Brain microvascular endothelial cell (primary cell): ENCODE measurements around the gene SLC4A2.

ENCODE experiments used
- DNase-seq: peaks from one replicate; pipeline ENCODE4 v3.0.0-alpha.2; 2020
- H3K27ac ChIP-seq: fragments of 250-450 bp; sonication (Bioruptor Pico); 2 replicates; pipeline ENCODE4 v1.5.1; 2020; ENCODE audit warnings: mild to moderate bottlenecking, moderate library complexity
- H3K27me3 ChIP-seq: fragments of 250-450 bp; sonication (Bioruptor Pico); replicated peaks from 2 replicates; pipeline ENCODE4 v1.5.1; 2020; ENCODE audit warnings: mild to moderate bottlenecking
- H3K36me3 ChIP-seq: fragments of 250-450 bp; sonication (Bioruptor Pico); replicated peaks from 2 replicates; pipeline ENCODE4 v1.5.1; 2020; ENCODE audit warnings: mild to moderate bottlenecking
- H3K4me3 ChIP-seq: 2 replicates; pipeline ENCODE4 v1.5.1; 2011; ENCODE audit warnings: low read depth, mild to moderate bottlenecking, control low read depth, low read length, moderate library complexity
- in situ Hi-C: cut with HindIII; loops from 2 replicates; pipeline ENCODE4 v1.10.0; 2017; ENCODE audit warnings: low sequenced_read_pairs, low pct_ligation_motif_present
- TF ChIP-seq, protein P1 (sequence below): IDR thresholded peaks from 2 replicates; pipeline ENCODE4 v1.5.1; 2011; ENCODE audit warnings: low read depth, mild to moderate bottlenecking, moderate library complexity, low read length, control low read depth, inconsistent platforms; ENCODE audit errors: missing control alignments

SLC4A2 gene

DNA sequence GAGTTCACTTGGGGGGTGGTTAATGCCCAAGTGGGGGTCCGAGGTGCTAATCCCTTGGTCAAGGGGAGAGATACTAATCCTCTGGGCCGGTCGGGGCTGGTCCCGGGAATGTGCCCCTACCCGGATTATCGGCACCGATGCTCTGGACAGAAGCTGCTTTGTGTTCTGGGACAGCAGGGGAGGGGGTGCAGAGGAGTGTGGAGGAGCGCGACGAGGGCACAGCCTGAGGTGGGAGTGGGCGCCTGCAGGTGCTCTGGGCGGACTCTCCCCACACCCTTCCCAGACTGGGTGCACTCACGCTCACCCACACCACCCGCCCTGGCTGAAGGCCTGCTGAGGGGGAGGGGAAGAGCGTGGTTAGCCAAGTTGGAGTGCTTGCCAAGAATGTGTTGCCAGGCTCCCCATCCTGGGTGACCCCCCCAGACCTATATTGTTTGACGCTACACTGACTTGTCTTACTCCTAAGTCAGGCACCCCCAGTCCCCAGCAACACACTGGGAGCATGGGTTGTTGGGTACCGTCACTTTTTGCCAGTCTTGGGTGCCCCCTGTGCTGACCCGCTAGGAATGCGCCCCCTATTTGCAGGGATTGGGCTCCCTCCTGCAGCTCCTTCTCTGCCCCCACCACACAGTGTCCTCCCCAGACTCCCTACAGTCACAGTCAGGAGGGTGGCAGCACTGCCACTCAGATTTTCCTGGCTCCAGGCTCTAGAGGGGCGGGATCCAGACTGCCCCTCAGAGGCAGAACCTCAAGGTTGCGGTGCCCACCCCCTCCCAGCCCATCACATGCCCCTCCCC is 1.2 kb downstream of the SLC4A2 start:
- H3K36me3 ChIP-seq = peaks cover 16% of the 10 kb centered on the region
- H3K4me3 ChIP-seq = peak overlapping the region; percentile 76
- H3K27ac ChIP-seq = peak overlapping the region; percentile 92
- DNase-seq = no peak
- H3K27me3 ChIP-seq = no peaks in the 10 kb centered on the region
- TF ChIP-seq, protein P1, sequence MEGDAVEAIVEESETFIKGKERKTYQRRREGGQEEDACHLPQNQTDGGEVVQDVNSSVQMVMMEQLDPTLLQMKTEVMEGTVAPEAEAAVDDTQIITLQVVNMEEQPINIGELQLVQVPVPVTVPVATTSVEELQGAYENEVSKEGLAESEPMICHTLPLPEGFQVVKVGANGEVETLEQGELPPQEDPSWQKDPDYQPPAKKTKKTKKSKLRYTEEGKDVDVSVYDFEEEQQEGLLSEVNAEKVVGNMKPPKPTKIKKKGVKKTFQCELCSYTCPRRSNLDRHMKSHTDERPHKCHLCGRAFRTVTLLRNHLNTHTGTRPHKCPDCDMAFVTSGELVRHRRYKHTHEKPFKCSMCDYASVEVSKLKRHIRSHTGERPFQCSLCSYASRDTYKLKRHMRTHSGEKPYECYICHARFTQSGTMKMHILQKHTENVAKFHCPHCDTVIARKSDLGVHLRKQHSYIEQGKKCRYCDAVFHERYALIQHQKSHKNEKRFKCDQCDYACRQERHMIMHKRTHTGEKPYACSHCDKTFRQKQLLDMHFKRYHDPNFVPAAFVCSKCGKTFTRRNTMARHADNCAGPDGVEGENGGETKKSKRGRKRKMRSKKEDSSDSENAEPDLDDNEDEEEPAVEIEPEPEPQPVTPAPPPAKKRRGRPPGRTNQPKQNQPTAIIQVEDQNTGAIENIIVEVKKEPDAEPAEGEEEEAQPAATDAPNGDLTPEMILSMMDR = peak; percentile 29
- in situ Hi-C loops = no loop called here

DNA sequence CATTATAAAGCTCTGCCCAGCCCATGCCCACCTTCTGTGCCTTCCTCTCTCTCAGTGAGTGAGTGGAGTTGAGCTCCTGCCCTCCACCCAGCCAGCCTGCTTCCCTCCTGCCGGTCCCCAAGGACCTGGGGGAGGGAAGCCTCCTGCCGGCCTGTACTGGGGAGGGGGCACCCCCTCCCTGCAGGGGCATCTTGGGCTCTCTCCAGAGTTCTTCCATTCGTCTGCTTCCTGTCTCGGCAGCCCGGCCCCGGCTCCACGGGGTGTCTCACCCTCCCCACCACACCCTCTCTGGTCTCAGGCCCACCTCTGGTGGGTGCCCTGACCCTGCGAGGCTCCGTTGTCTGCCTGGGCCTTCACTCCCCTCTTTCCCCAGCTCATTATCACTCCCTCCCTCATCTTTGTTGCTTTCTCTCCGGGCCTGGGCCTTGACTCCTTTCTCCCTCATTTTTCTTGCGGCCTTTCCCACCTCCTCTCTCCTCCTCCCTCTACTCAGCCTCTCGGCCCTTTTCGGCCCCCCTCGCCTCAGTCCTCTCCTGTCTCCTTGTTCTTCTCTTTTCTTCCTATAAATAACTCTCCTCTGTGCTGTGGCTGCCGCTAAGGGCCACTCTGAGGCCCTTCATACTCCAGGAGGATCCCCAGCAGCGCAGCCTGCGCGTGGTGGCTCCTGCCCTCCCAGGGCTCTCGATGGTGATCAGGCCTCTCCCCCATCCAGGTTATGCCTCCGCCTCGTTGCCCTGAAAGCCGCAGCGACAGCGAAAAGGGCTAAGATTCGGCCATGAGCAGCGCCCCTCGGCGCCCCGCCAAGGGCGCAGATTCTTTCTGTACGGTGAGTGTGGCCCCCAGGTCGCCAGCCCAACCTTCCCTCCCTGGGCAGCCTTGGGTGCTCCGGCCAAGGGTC is 2.1 kb downstream of the SLC4A2 start:
- TF ChIP-seq, protein P1 = no peak
- in situ Hi-C loops = no loop called here
- H3K36me3 ChIP-seq = peaks cover 24% of the 10 kb centered on the region
- no peak for DNase-seq
- no peaks in the 10 kb centered on the region for H3K27me3 ChIP-seq
- H3K4me3 ChIP-seq = peak overlapping the region; percentile 76
- peak overlapping the region; percentile 12 for H3K27ac ChIP-seq

DNA sequence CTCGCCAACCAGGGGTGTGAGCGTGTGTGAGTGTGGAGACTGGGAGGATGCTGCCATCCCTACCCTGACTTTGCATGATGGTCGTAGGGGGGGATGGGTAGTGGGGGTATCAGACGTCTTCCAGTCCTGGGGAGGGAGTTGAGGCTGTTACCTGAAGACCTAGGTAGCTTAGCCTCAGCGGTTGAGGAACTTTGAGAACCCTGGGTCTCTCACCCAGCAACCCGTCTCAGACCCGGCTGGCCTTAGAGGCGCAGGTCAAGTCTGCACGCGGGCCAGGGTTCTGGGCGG is 2.7 kb downstream of the SLC4A2 start:
- Histone ChIP-seq H3K27ac (peak overlapping the region; percentile 41), H3K36me3 (peaks cover 29% of the 10 kb centered on the region), H3K27me3 (no peaks in the 10 kb centered on the region), H3K4me3 (peak overlapping the region; percentile 76)
- in situ Hi-C loops = no loop called here
- no peak for DNase-seq
- TF ChIP-seq, protein P1 = no peak

DNA sequence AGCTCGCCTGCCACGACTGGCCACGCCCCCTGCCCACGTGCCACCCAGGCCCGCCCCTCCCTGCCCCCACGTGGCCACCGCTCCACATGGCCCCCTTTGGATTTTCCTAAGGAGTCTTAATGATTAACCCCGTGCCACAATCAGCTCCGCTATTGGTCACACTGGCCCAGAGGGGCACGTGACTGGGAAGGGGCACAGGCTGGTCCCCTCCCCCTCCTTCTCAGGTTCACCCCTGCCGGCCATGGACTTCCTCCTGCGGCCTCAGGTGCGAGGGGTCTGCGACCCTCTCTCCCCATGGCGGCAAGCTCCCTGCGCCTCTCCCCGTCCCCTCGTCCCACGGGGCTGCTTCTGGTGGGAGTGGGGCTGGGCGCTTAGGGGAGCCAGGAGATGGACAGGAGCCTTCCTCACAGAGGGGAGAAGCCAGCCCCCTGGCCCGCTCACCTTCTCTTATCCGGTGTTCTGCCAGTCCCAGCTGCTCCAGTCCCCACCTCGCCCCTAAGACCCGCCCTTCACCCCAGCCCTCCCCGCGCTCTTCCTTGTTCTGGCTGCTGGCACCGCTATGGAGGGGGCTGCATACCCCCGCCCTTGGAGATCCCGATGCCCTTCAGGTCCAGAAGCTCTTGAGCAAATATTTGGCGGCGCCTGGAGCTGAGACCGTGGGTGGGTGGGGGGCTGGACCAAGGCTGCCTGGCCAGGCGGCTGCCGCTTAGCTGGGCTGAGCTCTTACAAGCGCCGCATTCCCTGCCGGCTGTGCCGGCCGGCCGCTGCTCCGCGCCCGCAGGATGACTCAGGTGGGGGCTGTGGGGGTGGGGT is 3.2 kb downstream of the SLC4A2 start:
- TF ChIP-seq, protein P1 = no peak
- H3K27me3 ChIP-seq = no peaks in the 10 kb centered on the region
- in situ Hi-C loops = no loop called here
- H3K27ac ChIP-seq = peak overlapping the region; percentile 41
- peak; percentile 57 for DNase-seq
- peak overlapping the region; percentile 32 for H3K4me3 ChIP-seq
- H3K36me3 ChIP-seq = peaks cover 35% of the 10 kb centered on the region

DNA sequence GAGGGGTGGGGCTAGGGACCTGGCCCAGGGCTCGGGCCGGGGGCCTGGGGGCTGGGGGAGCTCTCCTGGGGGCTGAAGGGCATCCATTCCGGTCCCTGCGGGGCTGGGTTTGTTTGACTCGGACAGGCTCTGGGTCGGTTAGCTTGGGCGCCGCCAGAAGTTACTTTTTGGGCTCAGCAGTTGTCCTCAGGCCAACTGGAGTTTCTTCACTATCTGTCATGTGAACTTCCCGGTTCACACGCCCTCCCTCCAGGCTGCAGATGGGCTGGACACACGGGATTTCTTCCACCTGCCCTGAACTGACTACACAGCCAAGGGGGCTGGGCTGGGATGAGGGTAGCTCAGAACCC is 3.8 kb downstream of the SLC4A2 start:
- Histone ChIP-seq H3K36me3 (peaks cover 39% of the 10 kb centered on the region), H3K27ac (peak overlapping the region; percentile 54)
- in situ Hi-C loops = no loop called here

More for the DNA sequence above, 3.8 kb downstream of the SLC4A2 start:
- no peaks in the 10 kb centered on the region for H3K27me3 ChIP-seq
- TF ChIP-seq, protein P1 = no peak
- H3K4me3 ChIP-seq = no peak overlapping the region
- no peak for DNase-seq
